Measurements from ENCODE around the gene SCUBE1.

DNA sequence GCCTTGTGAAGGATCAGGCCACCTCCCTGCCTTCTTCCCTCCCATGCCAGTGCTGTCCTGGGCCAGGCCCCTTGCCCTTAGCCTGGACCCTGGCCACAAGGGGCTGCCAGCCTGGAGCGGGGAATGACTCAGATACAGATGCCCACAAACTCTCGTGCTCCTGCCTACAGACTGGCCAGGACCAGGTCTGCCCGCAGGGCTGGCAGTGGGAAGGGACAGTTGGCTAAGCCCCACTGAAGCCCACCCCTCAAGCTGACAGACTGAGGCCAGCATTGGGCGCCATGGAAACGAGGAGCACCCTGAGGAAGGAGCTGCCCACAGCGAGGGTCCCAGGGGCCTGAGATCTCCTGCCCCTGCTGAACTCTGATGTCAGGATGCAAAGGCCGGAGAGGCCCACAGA is 14.1 kb downstream of the SCUBE1 start:
- TF ChIP-seq, protein P1, sequence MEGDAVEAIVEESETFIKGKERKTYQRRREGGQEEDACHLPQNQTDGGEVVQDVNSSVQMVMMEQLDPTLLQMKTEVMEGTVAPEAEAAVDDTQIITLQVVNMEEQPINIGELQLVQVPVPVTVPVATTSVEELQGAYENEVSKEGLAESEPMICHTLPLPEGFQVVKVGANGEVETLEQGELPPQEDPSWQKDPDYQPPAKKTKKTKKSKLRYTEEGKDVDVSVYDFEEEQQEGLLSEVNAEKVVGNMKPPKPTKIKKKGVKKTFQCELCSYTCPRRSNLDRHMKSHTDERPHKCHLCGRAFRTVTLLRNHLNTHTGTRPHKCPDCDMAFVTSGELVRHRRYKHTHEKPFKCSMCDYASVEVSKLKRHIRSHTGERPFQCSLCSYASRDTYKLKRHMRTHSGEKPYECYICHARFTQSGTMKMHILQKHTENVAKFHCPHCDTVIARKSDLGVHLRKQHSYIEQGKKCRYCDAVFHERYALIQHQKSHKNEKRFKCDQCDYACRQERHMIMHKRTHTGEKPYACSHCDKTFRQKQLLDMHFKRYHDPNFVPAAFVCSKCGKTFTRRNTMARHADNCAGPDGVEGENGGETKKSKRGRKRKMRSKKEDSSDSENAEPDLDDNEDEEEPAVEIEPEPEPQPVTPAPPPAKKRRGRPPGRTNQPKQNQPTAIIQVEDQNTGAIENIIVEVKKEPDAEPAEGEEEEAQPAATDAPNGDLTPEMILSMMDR (IDR thresholded peaks at IDR 0.05): no peak
- TF ChIP-seq EP300 (IDR thresholded peaks at IDR 0.05) (no peak), POLR2A (IDR thresholded peaks at IDR 0.05) (no peak)
